K562 (cell line): ENCODE results near the gene FAM50A. TPM values are rescaled to one million over a fixed set of nuclear protein-coding genes. Genes with fewer than 3 reads are reported as not detected.

Experiments
- ARID2 ChIP-seq: fragments of 450-650 bp; IDR thresholded peaks from 2 replicates; pipeline ENCODE4 v1.6.1; 2017; ENCODE audit warnings: antibody characterized with exemption, mild to moderate bottlenecking
- CREM ChIP-seq: IDR thresholded peaks from 2 replicates; pipeline ENCODE4 v1.6.1; 2014; ENCODE audit warnings: antibody characterized with exemption, low read depth
- ELF4 ChIP-seq: fragments of 450-650 bp; formaldehyde crosslinking; IDR thresholded peaks from 2 replicates; pipeline ENCODE4 v1.4.0; 2022; ENCODE audit warnings: missing genetic modification characterization
- GTF3C2 ChIP-seq: IDR thresholded peaks from 3 replicates; pipeline ENCODE4 v1.6.1; 2011; ENCODE audit warnings: borderline replicate concordance, mild to moderate bottlenecking, moderate library complexity; ENCODE audit not compliant: insufficient read length; ENCODE audit errors: extremely low read depth
- HDAC1 ChIP-seq, 2 experiments: fragments of 450-650 bp; IDR thresholded peaks; 2 replicates each; pipeline ENCODE4 v1.6.1; 2016 to 2017; ENCODE audit warnings: inconsistent platforms in 1 of 2, mild to moderate bottlenecking in 1 of 2, moderate library complexity in 1 of 2
- NKRF ChIP-seq: fragments of 450-650 bp; IDR thresholded peaks from 2 replicates; pipeline ENCODE4 v1.6.1; 2016; ENCODE audit warnings: borderline replicate concordance
- POLR2B ChIP-seq: fragments of 450-650 bp; IDR thresholded peaks from 2 replicates; pipeline ENCODE4 v1.6.1; 2018; ENCODE audit warnings: low read depth; ENCODE audit not compliant: partially characterized antibody
- RCOR1 ChIP-seq, 2 experiments: IDR thresholded peaks; 2 replicates each; pipeline ENCODE4 v1.6.1; 2012; ENCODE audit warnings: low read depth in 2 of 2, low read length in 2 of 2, borderline replicate concordance in 1 of 2, improper control_type of control experiment in 1 of 2
- SUPT5H ChIP-seq: fragments of 450-650 bp; IDR thresholded peaks from 2 replicates; pipeline ENCODE4 v1.6.1; 2016
- ZBTB11 ChIP-seq, 3 experiments: fragments of 200-800 bp in 1 of 3; fragments of 250-450 bp in 1 of 3; fragments of 450-650 bp in 1 of 3; sonication (Bioruptor Pico) in 1 of 3; sonication (Bioruptor generic) in 1 of 3; formaldehyde crosslinking in 1 of 3; IDR thresholded peaks; 2 replicates each; pipeline versions ENCODE4 v1.6.1 to v1.8.0; 2016 to 2022; ENCODE audit warnings: mild to moderate bottlenecking in 2 of 3, missing genetic modification characterization in 2 of 3, missing compliant biosample characterization in 1 of 3, moderate library complexity in 1 of 3
- ZC3H4 ChIP-seq: sonication (generic); formaldehyde crosslinking; IDR thresholded peaks from 2 replicates; pipeline ENCODE4 v1.9.0; 2021; ENCODE audit warnings: missing genetic modification reagents, borderline replicate concordance
- ZFP30 ChIP-seq: fragments of 250-450 bp; sonication (Bioruptor Pico); IDR thresholded peaks from 2 replicates; pipeline ENCODE4 v1.8.0; 2022; ENCODE audit warnings: moderate library complexity, mild to moderate bottlenecking, inconsistent platforms, borderline replicate concordance
- ZNF12 ChIP-seq: sonication (generic); formaldehyde crosslinking; IDR thresholded peaks from 2 replicates; pipeline ENCODE4 v1.4.0; 2020; ENCODE audit warnings: mild to moderate bottlenecking, missing genetic modification reagents
- ZNF395 ChIP-seq: fragments of 200-800 bp; sonication (Bioruptor generic); IDR thresholded peaks from 2 replicates; pipeline ENCODE4 v1.6.1; 2017; ENCODE audit warnings: missing genetic modification characterization, missing compliant biosample characterization
- polyA plus RNA-seq, 8 experiments: library from polyadenylated mRNA; depleted of rRNA in 4 of 8; stranded (reverse) in 5 of 8; unstranded in 3 of 8; fragments of >200 nt; fragmentation: Nextera tagmentation in 2 of 8; fragmentation: Illumina TruSeq in 1 of 8; extraction: Ambion mirVana in 2 of 8; extraction: Trizol in 1 of 8; gene quantifications; 2 replicates each; pipeline versions ENCODE4 v1.2.1 to v1.2.3, GENCODE V29; 2011 to 2014; ENCODE audit warnings: inconsistent platforms in 1 of 8, missing spikeins in 1 of 8
- total RNA-seq, 7 experiments: library from RNA; depleted of rRNA in 6 of 7; stranded (reverse); fragments of >200 nt in 6 of 7; fragmentation: Illumina TruSeq in 2 of 7; extraction: Trizol in 2 of 7; gene quantifications; 2 replicates each; pipeline versions ENCODE4 v1.2.1 to v1.2.3, GENCODE V29; 2011 to 2021; ENCODE audit warnings: low replicate concordance in 1 of 7

FAM50A gene
- total and polyA plus RNA-seq, 9 of the 15 experiments (the other 6 are each of a cell fraction or from before 2014, with no cell fraction given), result 4.4 to 114 (median 67.3) TPM

- TF ChIP-seq RCOR1 (IDR thresholded peaks at IDR 0.05; ENCODE audit: borderline replicate concordance in 1 of 2, low read depth in 2 of 2, low read length in 2 of 2) (0 out of 4 replicates have a peak, but pooled peaks of 1 of the 2 experiments have one; percentile 28), ZFP30 (no peak), SUPT5H (no peak; the same call in 1 of the 2 replicates), ARID2 (no peak), CREM (peak; percentile 9; the same call in 1 of the 2 replicates), ZC3H4 (peak; percentile 55; the same call in 1 of the 2 replicates), GTF3C2 (no peak), POLR2B (no peak), NKRF (0 out of 2 replicates have a peak, but pooled peaks have one; percentile 9), ZNF395 (CRISPR knock-in tag) (0 out of 2 replicates have a peak, but pooled peaks have one; percentile 57), ZNF12 (CRISPR knock-in tag) (peak; percentile 88), ELF4 (no peak), ZBTB11 (CRISPR knock-in tag; IDR thresholded peaks at IDR 0.05) (peak in 1 of 3 experiments; percentile 40; a peak in 1 of 6 replicates), HDAC1 (IDR thresholded peaks at IDR 0.05) (peak in 1 of 2 experiments; percentile 41; a peak in 2 of 4 replicates)
These were observed 46.7 kb upstream of the FAM50A start (continued) for GRCh38 chrX:154396973-154397887.
